HPDE6-E6E7 (cell line): ENCODE measurements around the gene TASP1.

Source experiments
- DNase-seq: peaks from one replicate; pipeline ENCODE4 v3.0.0; 2011; ENCODE audit warnings: missing footprints; ENCODE audit errors: extremely low spot score

The TASP1 gene

DNA sequence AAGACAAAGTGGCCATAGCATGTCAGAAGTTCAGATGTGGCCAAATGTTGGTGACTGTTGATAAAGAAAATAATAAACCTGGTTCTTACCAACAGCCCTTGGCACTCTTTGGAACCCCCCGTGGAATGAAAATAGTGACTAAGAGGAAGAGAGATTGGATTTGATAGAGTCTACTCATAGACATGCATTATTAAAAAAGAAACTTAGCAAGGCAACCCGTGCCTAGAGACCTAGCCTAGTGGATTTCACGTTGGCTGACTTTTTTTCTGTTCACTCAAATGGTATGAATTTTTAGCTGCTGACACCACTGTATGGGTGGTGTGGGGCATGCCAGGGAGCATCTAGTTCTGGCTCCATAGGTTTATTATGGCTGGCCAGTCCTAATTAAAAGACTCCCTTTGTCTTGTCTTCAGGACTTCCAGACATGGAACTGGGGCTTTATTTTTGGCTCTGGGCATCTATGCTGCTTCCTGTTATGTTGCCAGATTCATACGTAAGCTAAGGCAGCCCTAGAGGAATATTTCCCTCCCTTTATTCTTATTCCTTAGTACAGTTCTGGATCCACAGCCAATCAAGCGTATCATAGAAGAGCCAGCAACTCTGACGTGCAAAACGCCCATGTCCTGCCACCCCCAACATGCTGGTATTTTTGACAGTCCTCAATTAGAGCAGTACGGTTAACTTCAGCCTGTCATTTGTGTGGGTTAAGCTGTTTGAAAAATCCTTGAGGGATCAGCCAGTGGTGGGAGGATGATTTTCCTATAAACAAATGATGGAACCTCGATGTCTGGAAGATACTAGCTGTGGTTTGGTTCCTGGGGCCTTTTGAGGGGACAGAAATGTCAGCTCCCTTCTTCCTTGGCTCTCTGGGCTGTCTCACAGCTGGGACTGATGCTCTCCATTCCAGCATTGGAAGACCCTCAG lies 290.2 kb downstream of the TASP1 start:
- no peak for DNase-seq

DNA sequence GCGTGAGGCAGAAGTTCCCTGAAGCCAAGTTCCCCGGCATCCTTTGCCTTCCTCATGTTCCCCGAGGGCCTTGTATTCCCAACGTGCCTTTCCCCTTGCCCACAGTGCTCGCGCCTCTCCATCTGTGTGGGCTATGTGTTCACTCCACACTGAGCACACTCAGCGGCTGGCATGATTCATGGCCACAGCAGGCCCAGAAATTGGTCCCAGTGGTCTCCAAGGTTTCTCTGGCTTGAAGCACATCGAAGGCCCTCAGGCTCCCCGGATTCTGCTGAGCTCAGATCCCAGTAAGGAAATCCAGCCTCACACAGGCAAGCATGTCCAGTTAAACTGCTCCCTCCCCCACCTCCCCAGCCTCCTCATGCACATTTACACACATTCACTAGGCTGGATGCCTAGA lies 294.1 kb downstream of the TASP1 start:
- no peak for DNase-seq

DNA sequence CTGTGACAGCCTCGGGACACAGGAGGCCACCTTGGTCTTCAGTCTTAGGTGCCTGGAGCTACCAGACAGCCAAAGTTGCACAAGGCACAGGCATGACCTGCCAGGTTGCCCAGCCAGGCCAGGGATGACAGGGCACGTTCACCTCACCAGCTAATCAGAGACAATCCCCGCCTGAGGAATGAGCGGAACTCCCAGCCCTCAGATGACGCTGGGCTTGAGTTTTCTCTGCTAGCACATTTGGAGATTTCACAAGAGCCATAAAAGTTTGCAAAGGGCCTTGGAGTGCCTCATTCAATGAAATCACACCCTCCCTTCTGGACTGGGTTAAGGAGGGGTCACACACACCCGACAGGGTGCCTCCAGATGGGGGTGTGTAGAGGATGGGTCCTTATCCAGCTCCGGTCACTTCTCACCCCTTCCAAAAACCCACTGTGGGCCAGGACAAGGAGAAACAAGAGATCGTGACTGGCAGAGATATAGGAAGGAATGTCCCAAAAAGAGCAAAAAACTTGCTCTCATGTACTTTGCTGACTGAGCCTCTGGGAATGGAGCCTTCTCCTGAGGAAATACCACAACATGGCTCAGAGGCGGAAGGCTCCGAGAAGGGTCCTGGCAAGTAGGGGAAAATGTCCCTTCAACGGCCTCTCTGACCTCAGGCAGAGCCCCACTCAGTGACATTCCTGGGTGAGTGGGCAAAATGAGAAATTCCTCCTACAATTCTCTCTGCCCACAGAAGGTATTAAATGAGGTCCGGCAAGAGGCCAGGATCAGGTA lies 296.1 kb downstream of the TASP1 start:
- DNase-seq: no peak

DNA sequence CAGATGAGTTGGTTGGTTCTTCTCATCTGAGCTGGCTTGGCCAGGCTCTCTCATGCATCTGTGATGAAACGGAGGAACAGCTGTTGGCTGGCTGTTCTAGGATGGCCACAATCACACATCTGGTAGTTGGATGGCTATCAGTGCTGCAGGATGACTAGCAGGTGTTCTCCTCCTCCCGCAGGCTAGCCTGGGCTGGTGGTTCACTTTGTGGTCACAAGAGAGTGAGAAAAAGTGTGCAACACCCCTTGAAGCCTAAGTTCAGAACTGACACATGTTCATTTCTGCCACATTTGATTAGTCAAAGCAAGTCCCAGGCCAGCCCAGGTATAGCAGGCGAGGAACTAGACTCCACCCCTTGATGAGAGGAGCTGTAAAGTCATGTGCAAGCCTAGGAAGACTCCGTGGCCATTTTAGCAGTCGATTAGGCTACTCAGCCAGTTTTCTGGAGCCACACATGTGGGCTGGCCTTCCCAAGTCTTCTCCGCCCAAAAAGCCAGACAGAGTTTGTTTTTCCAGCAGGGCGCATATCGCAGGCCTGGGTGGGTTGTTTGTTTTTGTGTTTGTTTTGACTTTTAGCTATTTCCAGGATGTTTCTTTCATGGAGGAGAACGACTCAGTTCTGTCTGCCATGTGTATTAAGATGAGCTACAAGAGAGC lies 296.9 kb downstream of the TASP1 start:
- DNase-seq: no peak

DNA sequence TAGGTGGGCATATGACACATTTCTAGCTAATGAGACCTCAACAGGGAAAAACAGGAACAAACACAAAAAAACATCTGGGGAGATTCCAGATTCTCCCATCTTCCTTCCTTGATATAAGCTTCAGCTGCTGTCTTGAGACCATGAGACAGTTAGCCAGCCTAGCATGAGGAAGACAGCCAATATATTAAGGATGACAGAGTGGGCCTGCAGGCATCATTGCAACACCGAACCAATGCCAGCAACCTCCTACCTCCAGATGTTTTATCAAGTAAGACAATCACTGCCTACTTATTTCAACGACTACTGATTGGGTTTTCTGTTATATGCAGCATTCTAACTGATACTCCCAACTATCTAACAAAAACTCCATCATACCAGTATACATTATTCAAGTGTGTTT lies 298.6 kb downstream of the TASP1 start:
- no peak for DNase-seq
